Endothelial cell of umbilical vein (primary cell): ENCODE measurements around the gene PTGFRN. TPM values are rescaled to one million over a fixed set of nuclear protein-coding genes. Genes with fewer than 3 reads are reported as not detected.

Source experiments
- BruUV-seq: library from RNA; stranded (reverse); fragments of 400-500 nt; replicated peaks from 2 replicates; lab custom pipeline; 2021; lab: Mats Ljungman, UMichigan
- CTCF ChIA-PET: fragments of 300-600, 350-600 bp; sonication (Branson Sonifier 250); formaldehyde crosslinking; loops from one replicate; lab custom pipeline; 2021; ENCODE audit warnings: antibody characterized with exemption, inconsistent platforms; lab: Charles Lee
- POLR2A ChIA-PET: fragments of 300-600, 350-600 bp; sonication (Branson Sonifier 250); formaldehyde crosslinking; loops from one replicate; lab custom pipeline; 2021; ENCODE audit warnings: antibody characterized with exemption, inconsistent platforms; lab: Charles Lee
- DNase-seq: peaks from one replicate; pipeline ENCODE4 v3.0.0-alpha.2; 2011; ENCODE audit warnings: low read depth, low spot score
- FAIRE-seq: peaks from 2 replicates; lab custom pipeline; 2011; peaks lifted over from hg19 to GRCh38; lab: Jason Lieb, UNC
- H2AFZ ChIP-seq: 2 replicates; pipeline ENCODE4 v1.6.0; 2012; ENCODE audit warnings: low read depth, low read length, control low read depth, inconsistent platforms
- H3K27ac ChIP-seq: 2 replicates; pipeline ENCODE4 v1.5.1; 2011; ENCODE audit warnings: low read depth, mild to moderate bottlenecking, control low read depth, low read length, moderate library complexity; ENCODE audit not compliant: insufficient read depth
- H3K27me3 ChIP-seq, 2 experiments: 2 replicates each; pipeline versions ENCODE4 v1.6.0 to v1.6.1; 2011; ENCODE audit warnings: low read length in 2 of 2, mixed read lengths in 1 of 2; ENCODE audit not compliant: control insufficient read depth in 2 of 2, insufficient read depth in 2 of 2
- H3K36me3 ChIP-seq, 2 experiments: 2 replicates in 1 of 2; 3 replicates in 1 of 2; pipeline ENCODE4 v1.5.1; 2011; ENCODE audit warnings: low read length in 2 of 2, mild to moderate bottlenecking in 1 of 2, moderate library complexity in 1 of 2; ENCODE audit not compliant: control insufficient read depth in 2 of 2, insufficient read depth in 2 of 2; ENCODE audit errors: extremely low read depth in 1 of 2
- H3K4me1 ChIP-seq: 3 replicates; pipeline ENCODE4 v1.5.1; 2011; ENCODE audit warnings: mild to moderate bottlenecking, low read length; ENCODE audit not compliant: control insufficient read depth, insufficient read depth; ENCODE audit errors: extremely low read depth
- H3K4me2 ChIP-seq: 2 replicates; pipeline ENCODE4 v1.6.1; 2011; ENCODE audit warnings: low read length, control low read depth, mixed read lengths; ENCODE audit not compliant: insufficient read depth
- H3K4me3 ChIP-seq, 3 experiments: fragments of 200-600 bp in 1 of 3; sonication (generic), shearing (Covaris generic) in 1 of 3; replicated peaks in 1 of 3; 2 replicates each; pipeline ENCODE4 v1.5.1; 2011 to 2016; ENCODE audit warnings: control low read depth in 3 of 3, low read length in 3 of 3, mild to moderate bottlenecking in 2 of 3, inconsistent platforms in 1 of 3, low read depth in 1 of 3, moderate library complexity in 1 of 3; ENCODE audit not compliant: insufficient read depth in 1 of 3
- H3K79me2 ChIP-seq: 2 replicates; pipeline ENCODE4 v1.6.0; 2012; ENCODE audit warnings: low read length, inconsistent platforms; ENCODE audit not compliant: control insufficient read depth, insufficient read depth
- H3K9ac ChIP-seq: replicated peaks from 2 replicates; pipeline ENCODE3; 2011; ENCODE audit warnings: low read length, control low read depth; ENCODE audit not compliant: insufficient read depth; ENCODE audit errors: extremely low read depth
- H3K9me1 ChIP-seq: replicated peaks from 3 replicates; pipeline ENCODE4 v1.6.0; 2011; ENCODE audit warnings: mild to moderate bottlenecking, low read length; ENCODE audit not compliant: control insufficient read depth, insufficient read depth; ENCODE audit errors: extremely low read depth
- H3K9me3 ChIP-seq: replicated peaks from 2 replicates; pipeline ENCODE4 v1.5.1; 2012; ENCODE audit warnings: low read length, inconsistent platforms; ENCODE audit not compliant: control insufficient read depth, insufficient read depth
- H4K20me1 ChIP-seq: replicated peaks from 2 replicates; pipeline ENCODE3; 2011; ENCODE audit warnings: mild to moderate bottlenecking, low read length; ENCODE audit not compliant: control insufficient read depth, insufficient read depth; ENCODE audit errors: extremely low read depth
- FOS ChIP-seq: IDR thresholded peaks from 2 replicates; pipeline ENCODE4 v1.6.1; 2011; ENCODE audit warnings: mild to moderate bottlenecking, low read length, moderate library complexity, borderline replicate concordance; ENCODE audit not compliant: insufficient read depth
- JUN ChIP-seq: IDR thresholded peaks from 2 replicates; pipeline ENCODE4 v1.6.1; 2011; ENCODE audit warnings: borderline replicate concordance, low read depth; ENCODE audit not compliant: insufficient read length, insufficient read depth
- MYC ChIP-seq: IDR thresholded peaks from one replicate; pipeline ENCODE4 v1.6.1; 2011; ENCODE audit warnings: mild to moderate bottlenecking, low read depth, low read length
- POLR2A ChIP-seq: IDR thresholded peaks from 2 replicates; pipeline ENCODE4 v1.6.1; 2012; ENCODE audit warnings: low read depth, mild to moderate bottlenecking, control low read depth, low read length
- POLR2AphosphoS5 ChIP-seq: IDR thresholded peaks from 2 replicates; pipeline ENCODE4 v1.6.1; 2012; ENCODE audit warnings: low read depth, mild to moderate bottlenecking, control low read depth, low read length, moderate library complexity; ENCODE audit not compliant: insufficient read depth
- dilution Hi-C: fragments of 300-500 bp; cut with MboI; formaldehyde crosslinking; loops from one replicate; pipeline ENCODE4 v1.15.0; 2019; ENCODE audit warnings: low sequenced_read_pairs; ENCODE audit not compliant: extremely low pct_ligation_motif_present
- intact Hi-C: fragments of 100-400 bp; cut with micrococcal nuclease; formaldehyde crosslinking; loops from one replicate; pipeline ENCODE4 v1.10.0; 2022
- polyA plus RNA-seq, 4 experiments: library from polyadenylated mRNA; depleted of rRNA in 3 of 4; stranded (reverse) in 3 of 4; unstranded in 1 of 4; fragments of >200 nt; gene quantifications; 2 replicates each; pipeline versions ENCODE4 v1.2.1 to v1.2.3, GENCODE V29; 2011 to 2012; ENCODE audit warnings: missing spikeins in 1 of 4
- total RNA-seq: library from RNA; stranded (reverse); gene quantifications from 2 replicates; pipeline ENCODE4 v1.2.3, GENCODE V29; 2021
- TF ChIP-seq, protein P1 (sequence below), 2 donors: IDR thresholded peaks; 1 replicate in 1 of 2; 2 replicates in 1 of 2; pipeline ENCODE4 v1.5.1; 2011; ENCODE audit warnings: low read length in 2 of 2, mild to moderate bottlenecking in 2 of 2, moderate library complexity in 2 of 2, control low read depth in 1 of 2, inconsistent platforms in 1 of 2, low read depth in 1 of 2; ENCODE audit not compliant: insufficient read depth in 1 of 2; ENCODE audit errors: extremely low read depth in 1 of 2

PTGFRN gene
- total and polyA plus RNA-seq, 2 donors (not counting 3 experiments of a cell fraction or from before 2014, with no cell fraction given): 39.6 to 60.7 TPM

DNA sequence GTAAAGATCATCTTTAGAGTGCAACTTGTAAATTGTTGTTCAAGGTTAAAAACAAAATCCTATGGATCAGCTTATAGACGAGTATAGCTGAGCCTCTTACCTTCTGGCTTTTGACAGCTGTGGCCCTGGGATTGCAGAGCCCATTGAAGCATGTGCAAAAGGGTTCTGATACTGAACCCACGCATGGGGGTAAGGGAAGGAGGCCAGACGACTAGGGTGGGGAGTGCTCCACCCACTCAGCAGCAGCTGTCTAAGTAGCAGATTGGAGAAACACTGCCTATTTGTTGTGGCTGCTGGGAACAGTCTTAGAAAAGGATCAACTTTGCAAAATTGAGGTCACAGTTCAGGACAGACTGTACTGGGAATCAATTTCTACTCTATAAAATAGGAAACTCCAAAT lies 107.9 kb downstream of the PTGFRN start:
- no TSS peak for BruUV-seq
- DNase-seq: no peak
- Histone ChIP-seq H3K9me1 (no peaks in the 10 kb centered on the region), H3K4me3 (no peak overlapping the region), H3K4me1 (no peaks in the 10 kb centered on the region), H3K79me2 (no peaks in the 10 kb centered on the region), H3K27me3 (peaks cover 0 to 2% of the 10 kb centered on the region in 2 experiments), H3K36me3 (no peaks in the 10 kb centered on the region), H3K9ac (no peak overlapping the region), H3K4me2 (no peak overlapping the region), H3K27ac (no peak overlapping the region), H4K20me1 (no peaks in the 10 kb centered on the region), H2AFZ (no peak overlapping the region), H3K9me3 (no peaks in the 10 kb centered on the region)
- dilution Hi-C loops: no loop called here
- intact Hi-C loops: no loop called here
- ChIA-PET POLR2A (no interaction called here), CTCF (no interaction called here)
- TF ChIP-seq, protein P1, sequence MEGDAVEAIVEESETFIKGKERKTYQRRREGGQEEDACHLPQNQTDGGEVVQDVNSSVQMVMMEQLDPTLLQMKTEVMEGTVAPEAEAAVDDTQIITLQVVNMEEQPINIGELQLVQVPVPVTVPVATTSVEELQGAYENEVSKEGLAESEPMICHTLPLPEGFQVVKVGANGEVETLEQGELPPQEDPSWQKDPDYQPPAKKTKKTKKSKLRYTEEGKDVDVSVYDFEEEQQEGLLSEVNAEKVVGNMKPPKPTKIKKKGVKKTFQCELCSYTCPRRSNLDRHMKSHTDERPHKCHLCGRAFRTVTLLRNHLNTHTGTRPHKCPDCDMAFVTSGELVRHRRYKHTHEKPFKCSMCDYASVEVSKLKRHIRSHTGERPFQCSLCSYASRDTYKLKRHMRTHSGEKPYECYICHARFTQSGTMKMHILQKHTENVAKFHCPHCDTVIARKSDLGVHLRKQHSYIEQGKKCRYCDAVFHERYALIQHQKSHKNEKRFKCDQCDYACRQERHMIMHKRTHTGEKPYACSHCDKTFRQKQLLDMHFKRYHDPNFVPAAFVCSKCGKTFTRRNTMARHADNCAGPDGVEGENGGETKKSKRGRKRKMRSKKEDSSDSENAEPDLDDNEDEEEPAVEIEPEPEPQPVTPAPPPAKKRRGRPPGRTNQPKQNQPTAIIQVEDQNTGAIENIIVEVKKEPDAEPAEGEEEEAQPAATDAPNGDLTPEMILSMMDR (IDR thresholded peaks at IDR 0.05; ENCODE audit: extremely low read depth in 1 of 2, insufficient read depth in 1 of 2, low read depth in 1 of 2, low read length in 2 of 2): no peak
- no peak for TF ChIP-seq FOS
- TF ChIP-seq MYC: no peak
- no peak for TF ChIP-seq JUN
- no peak for TF ChIP-seq POLR2AphosphoS5
- no peak for TF ChIP-seq POLR2A
- no peak for FAIRE-seq
